SK-N-SH (cell line): ENCODE results near the gene PALLD. TPM values are rescaled to one million over a fixed set of nuclear protein-coding genes. Genes with fewer than 3 reads are reported as not detected.
A peak's percentile ranks its signal among the peaks of the same experiment; 100 is the strongest.

Experiments
- CTCF ChIA-PET: fragments of 300-600, 350-600 bp; formaldehyde crosslinking; extraction: SDS; loops from one replicate; lab custom pipeline; 2021; lab: Yijun Ruan, JAX
- POLR2A ChIA-PET: fragments of 350-600 bp; sonication (Branson Sonifier 250); formaldehyde crosslinking; extraction: SDS; loops from one replicate; lab custom pipeline; 2020; ENCODE audit warnings: antibody characterized with exemption, inconsistent platforms; lab: Yijun Ruan, JAX
- DNase-seq: peaks from one replicate; pipeline ENCODE4 v3.0.0; 2012
- H2AFZ ChIP-seq: fragments of 200-600 bp; sonication (generic); 2 replicates; pipeline ENCODE4 v1.8.1; 2016; ENCODE audit warnings: antibody characterized with exemption, mild to moderate bottlenecking, low read depth
- H3F3A ChIP-seq: fragments of 200-600 bp; sonication (generic); replicated peaks from 2 replicates; pipeline ENCODE3; 2016; ENCODE audit warnings: antibody characterized with exemption, mild to moderate bottlenecking; ENCODE audit not compliant: insufficient read depth
- H3K27ac ChIP-seq, 2 experiments: fragments of 200-500 bp in 1 of 2; fragments of 200-600 bp in 1 of 2; sonication (Bioruptor generic) in 1 of 2; sonication (generic), shearing (Covaris generic) in 1 of 2; 2 replicates each; pipeline versions ENCODE4 v1.5.1 to v1.6.1; 2014 to 2016; ENCODE audit warnings: low read depth in 2 of 2, inconsistent platforms in 1 of 2, low read length in 1 of 2, mild to moderate bottlenecking in 1 of 2, mixed read lengths in 1 of 2
- H3K27me3 ChIP-seq: fragments of 200-600 bp; sonication (generic), shearing (Covaris generic); 2 replicates; pipeline ENCODE4 v1.6.1; 2016; ENCODE audit warnings: mixed run types; ENCODE audit not compliant: insufficient read depth
- H3K36me3 ChIP-seq, 2 experiments: fragments of 200-500 bp in 1 of 2; fragments of 200-600 bp in 1 of 2; sonication (Bioruptor generic) in 1 of 2; sonication (generic) in 1 of 2; replicated peaks in 1 of 2; 2 replicates each; pipeline versions ENCODE3 to v1.5.1; 2014 to 2016; ENCODE audit warnings: low read length in 1 of 2, mild to moderate bottlenecking in 1 of 2; ENCODE audit not compliant: insufficient read depth in 2 of 2, control insufficient read depth in 1 of 2
- H3K4me1 ChIP-seq, 2 experiments: fragments of 200-500 bp in 1 of 2; fragments of 200-600 bp in 1 of 2; sonication (Bioruptor generic) in 1 of 2; sonication (generic), shearing (Covaris generic) in 1 of 2; 2 replicates each; pipeline versions ENCODE4 v1.5.1 to v1.6.1; 2014 to 2016; ENCODE audit warnings: low read depth in 1 of 2, low read length in 1 of 2, mixed run types in 1 of 2; ENCODE audit not compliant: insufficient read depth in 2 of 2, control insufficient read depth in 1 of 2
- H3K4me2 ChIP-seq: fragments of 200-600 bp; sonication (generic), shearing (Covaris generic); 2 replicates; pipeline ENCODE4 v1.6.1; 2017; ENCODE audit warnings: mixed run types
- H3K4me3 ChIP-seq, 2 experiments: fragments of 200-500 bp in 1 of 2; fragments of 200-600 bp in 1 of 2; sonication (Bioruptor generic) in 1 of 2; sonication (generic), shearing (Covaris generic) in 1 of 2; 2 replicates each; pipeline versions ENCODE4 v1.5.1 to v1.8.1; 2014 to 2016; ENCODE audit warnings: low read depth in 2 of 2, inconsistent platforms in 1 of 2, low read length in 1 of 2, mild to moderate bottlenecking in 1 of 2, mixed read lengths in 1 of 2, moderate library complexity in 1 of 2
- H3K79me2 ChIP-seq: fragments of 200-600 bp; sonication (generic); 2 replicates; pipeline ENCODE4 v1.8.1; 2017; ENCODE audit warnings: mild to moderate bottlenecking; ENCODE audit not compliant: insufficient read depth
- H3K9ac ChIP-seq: fragments of 200-600 bp; sonication (generic); 2 replicates; pipeline ENCODE4 v1.6.1; 2017; ENCODE audit warnings: mixed run types
- H3K9me2 ChIP-seq: fragments of 200-600 bp; sonication (generic); 2 replicates; pipeline ENCODE4 v1.6.1; 2017; ENCODE audit warnings: mixed run types
- H3K9me3 ChIP-seq: fragments of 200-600 bp; sonication (generic); 2 replicates; pipeline ENCODE4 v1.6.1; 2017; ENCODE audit warnings: mixed run types, mild to moderate bottlenecking, moderate library complexity
- H4K20me1 ChIP-seq: fragments of 200-600 bp; sonication (generic); 2 replicates; pipeline ENCODE4 v1.6.1; 2017; ENCODE audit warnings: mild to moderate bottlenecking, mixed run types; ENCODE audit not compliant: insufficient read depth
- ELF1 ChIP-seq: IDR thresholded peaks from 2 replicates; pipeline ENCODE4 v1.4.0; 2012
- EP300 ChIP-seq, 2 experiments: IDR thresholded peaks; 2 replicates each; pipeline versions ENCODE4 v1.4.0 to v1.6.1; 2012; ENCODE audit warnings: borderline replicate concordance in 1 of 2, low read depth in 1 of 2, low read length in 1 of 2
- FOSL2 ChIP-seq: IDR thresholded peaks from 2 replicates; pipeline ENCODE4 v1.4.0; 2012; ENCODE audit warnings: low read depth, mild to moderate bottlenecking, moderate library complexity, borderline replicate concordance
- NFIC ChIP-seq: IDR thresholded peaks from 2 replicates; pipeline ENCODE4 v1.4.0; 2012; ENCODE audit warnings: borderline replicate concordance
- NRF1 ChIP-seq: IDR thresholded peaks from 2 replicates; pipeline ENCODE4 v1.6.1; 2012; ENCODE audit warnings: low read depth, mild to moderate bottlenecking, low read length
- POLR2AphosphoS5 ChIP-seq: IDR thresholded peaks from 2 replicates; pipeline ENCODE4 v1.6.1; 2012; ENCODE audit warnings: low read depth, low read length
- RFX5 ChIP-seq: IDR thresholded peaks from 2 replicates; pipeline ENCODE4 v1.6.1; 2012; ENCODE audit warnings: mild to moderate bottlenecking, improper control_type of control experiment, low read length
- RXRA ChIP-seq: IDR thresholded peaks from 2 replicates; pipeline ENCODE4 v1.4.0; 2012; ENCODE audit warnings: low read depth, mild to moderate bottlenecking, borderline replicate concordance
- SIN3A ChIP-seq: IDR thresholded peaks from 2 replicates; pipeline ENCODE4 v1.6.1; 2012; ENCODE audit warnings: low read depth, mild to moderate bottlenecking, low read length, moderate library complexity, borderline replicate concordance
- TCF12 ChIP-seq: IDR thresholded peaks from 2 replicates; pipeline ENCODE4 v1.4.0; 2012
- USF2 ChIP-seq: fragments of 150-350 bp; IDR thresholded peaks from 2 replicates; pipeline ENCODE4 v1.6.1; 2017; ENCODE audit warnings: antibody characterized with exemption, low read length, low read depth, borderline replicate concordance
- YY1 ChIP-seq: IDR thresholded peaks from 2 replicates; pipeline ENCODE4 v1.4.0; 2012; ENCODE audit warnings: low read depth, mild to moderate bottlenecking
- WGBS: methylation state at CpG from one replicate; pipeline ENCODE4 v1.1.6; 2017; ENCODE audit warnings: low lambda C conversion rate; 5-methylcytosine and 5-hydroxymethylcytosine counted together
- polyA plus RNA-seq, 3 experiments: library from polyadenylated mRNA; depleted of rRNA; stranded (reverse); fragments of >200 nt; gene quantifications; 2 replicates each; pipeline ENCODE4 v1.2.3, GENCODE V29; 2012
- TF ChIP-seq, protein P1 (sequence below): fragments of 200-600 bp; sonication (generic); IDR thresholded peaks from 2 replicates; pipeline ENCODE4 v1.6.1; 2017; ENCODE audit warnings: antibody characterized with exemption, mild to moderate bottlenecking, moderate library complexity
- TF ChIP-seq, protein P2 (sequence below): IDR thresholded peaks from 2 replicates; pipeline ENCODE4 v1.6.1; 2012; ENCODE audit warnings: mild to moderate bottlenecking, low read depth, low read length, moderate library complexity
- TF ChIP-seq, protein P3 (sequence below): IDR thresholded peaks from 2 replicates; pipeline ENCODE4 v1.4.0; 2012; ENCODE audit warnings: low read depth, borderline replicate concordance

PALLD gene
- polyA plus RNA-seq, 1 of the 3 experiments (the other 2 are of a cell fraction), result 33.0 TPM

- TF ChIP-seq YY1 (no peak), NRF1 (no peak), TCF12 (peak; percentile 92)
- TF ChIP-seq, protein P1, sequence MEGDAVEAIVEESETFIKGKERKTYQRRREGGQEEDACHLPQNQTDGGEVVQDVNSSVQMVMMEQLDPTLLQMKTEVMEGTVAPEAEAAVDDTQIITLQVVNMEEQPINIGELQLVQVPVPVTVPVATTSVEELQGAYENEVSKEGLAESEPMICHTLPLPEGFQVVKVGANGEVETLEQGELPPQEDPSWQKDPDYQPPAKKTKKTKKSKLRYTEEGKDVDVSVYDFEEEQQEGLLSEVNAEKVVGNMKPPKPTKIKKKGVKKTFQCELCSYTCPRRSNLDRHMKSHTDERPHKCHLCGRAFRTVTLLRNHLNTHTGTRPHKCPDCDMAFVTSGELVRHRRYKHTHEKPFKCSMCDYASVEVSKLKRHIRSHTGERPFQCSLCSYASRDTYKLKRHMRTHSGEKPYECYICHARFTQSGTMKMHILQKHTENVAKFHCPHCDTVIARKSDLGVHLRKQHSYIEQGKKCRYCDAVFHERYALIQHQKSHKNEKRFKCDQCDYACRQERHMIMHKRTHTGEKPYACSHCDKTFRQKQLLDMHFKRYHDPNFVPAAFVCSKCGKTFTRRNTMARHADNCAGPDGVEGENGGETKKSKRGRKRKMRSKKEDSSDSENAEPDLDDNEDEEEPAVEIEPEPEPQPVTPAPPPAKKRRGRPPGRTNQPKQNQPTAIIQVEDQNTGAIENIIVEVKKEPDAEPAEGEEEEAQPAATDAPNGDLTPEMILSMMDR, result no peak
- TF ChIP-seq, protein P2, sequence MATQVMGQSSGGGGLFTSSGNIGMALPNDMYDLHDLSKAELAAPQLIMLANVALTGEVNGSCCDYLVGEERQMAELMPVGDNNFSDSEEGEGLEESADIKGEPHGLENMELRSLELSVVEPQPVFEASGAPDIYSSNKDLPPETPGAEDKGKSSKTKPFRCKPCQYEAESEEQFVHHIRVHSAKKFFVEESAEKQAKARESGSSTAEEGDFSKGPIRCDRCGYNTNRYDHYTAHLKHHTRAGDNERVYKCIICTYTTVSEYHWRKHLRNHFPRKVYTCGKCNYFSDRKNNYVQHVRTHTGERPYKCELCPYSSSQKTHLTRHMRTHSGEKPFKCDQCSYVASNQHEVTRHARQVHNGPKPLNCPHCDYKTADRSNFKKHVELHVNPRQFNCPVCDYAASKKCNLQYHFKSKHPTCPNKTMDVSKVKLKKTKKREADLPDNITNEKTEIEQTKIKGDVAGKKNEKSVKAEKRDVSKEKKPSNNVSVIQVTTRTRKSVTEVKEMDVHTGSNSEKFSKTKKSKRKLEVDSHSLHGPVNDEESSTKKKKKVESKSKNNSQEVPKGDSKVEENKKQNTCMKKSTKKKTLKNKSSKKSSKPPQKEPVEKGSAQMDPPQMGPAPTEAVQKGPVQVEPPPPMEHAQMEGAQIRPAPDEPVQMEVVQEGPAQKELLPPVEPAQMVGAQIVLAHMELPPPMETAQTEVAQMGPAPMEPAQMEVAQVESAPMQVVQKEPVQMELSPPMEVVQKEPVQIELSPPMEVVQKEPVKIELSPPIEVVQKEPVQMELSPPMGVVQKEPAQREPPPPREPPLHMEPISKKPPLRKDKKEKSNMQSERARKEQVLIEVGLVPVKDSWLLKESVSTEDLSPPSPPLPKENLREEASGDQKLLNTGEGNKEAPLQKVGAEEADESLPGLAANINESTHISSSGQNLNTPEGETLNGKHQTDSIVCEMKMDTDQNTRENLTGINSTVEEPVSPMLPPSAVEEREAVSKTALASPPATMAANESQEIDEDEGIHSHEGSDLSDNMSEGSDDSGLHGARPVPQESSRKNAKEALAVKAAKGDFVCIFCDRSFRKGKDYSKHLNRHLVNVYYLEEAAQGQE, result no peak
These were observed 352.3 kb downstream of the PALLD start (continued) for GRCh38 chr4:168849030-168849675.

- POLR2A ChIA-PET, result no interaction called here
- Histone ChIP-seq H4K20me1 (peaks cover 19% of the 10 kb centered on the region), H3K4me2 (peak overlapping the region; percentile 90), H3K27ac (peak overlapping the region; percentile 83 to 86; a peak in 3 of 4 replicates), H3K9me3 (no peaks in the 10 kb centered on the region), H3K27me3 (no peaks in the 10 kb centered on the region), H3K4me1 (peaks cover 20 to 32% of the 10 kb centered on the region in 2 experiments), H3F3A (peaks cover 30% of the 10 kb centered on the region), H3K9ac (0 out of 2 replicates have a peak overlapping the region, but pooled peaks have one; percentile 67), H3K36me3 (peaks cover 14 to 26% of the 10 kb centered on the region in 2 experiments), H3K79me2 (peaks cover 98% of the 10 kb centered on the region), H3K4me3 (0 out of 4 replicates have a peak overlapping the region, but pooled peaks of 1 of the 2 experiments have one; percentile 13), H2AFZ (no peak overlapping the region), H3K9me2 (no peaks in the 10 kb centered on the region)
- DNase-seq, result no peak
- 100% methylated on average over 3 of the region's 3 CpGs for WGBS
- CTCF ChIA-PET, result interaction anchor here (1.0 to 1.2 kb wide), 2 partner anchors 9 to 51 kb away, joined by 3 read pairs; no protein-coding TSS in a partner anchor
- TF ChIP-seq RFX5 (no peak), NRF1 (no peak), USF2 (no peak), RXRA (no peak), NFIC (no peak), ELF1 (no peak), EP300 (IDR thresholded peaks at IDR 0.05; ENCODE audit: borderline replicate concordance in 1 of 2, low read depth in 1 of 2, low read length in 1 of 2) (no peak), FOSL2 (no peak), POLR2AphosphoS5 (no peak), SIN3A (no peak), YY1 (no peak), TCF12 (no peak)
- TF ChIP-seq, protein P1, result no peak
- TF ChIP-seq, protein P3, sequence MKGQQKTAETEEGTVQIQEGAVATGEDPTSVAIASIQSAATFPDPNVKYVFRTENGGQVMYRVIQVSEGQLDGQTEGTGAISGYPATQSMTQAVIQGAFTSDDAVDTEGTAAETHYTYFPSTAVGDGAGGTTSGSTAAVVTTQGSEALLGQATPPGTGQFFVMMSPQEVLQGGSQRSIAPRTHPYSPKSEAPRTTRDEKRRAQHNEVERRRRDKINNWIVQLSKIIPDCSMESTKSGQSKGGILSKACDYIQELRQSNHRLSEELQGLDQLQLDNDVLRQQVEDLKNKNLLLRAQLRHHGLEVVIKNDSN, result no peak
- TF ChIP-seq, protein P2, result no peak
These were observed 353.1 kb downstream of the PALLD start for GRCh38 chr4:168849997-168850396.
